HepG2 (cell line): ENCODE data around the gene TRH. TPM values are rescaled to one million over a fixed set of nuclear protein-coding genes. Genes with fewer than 3 reads are reported as not detected.
A peak's percentile ranks its signal among the peaks of the same experiment; 100 is the strongest.

ENCODE experiments used
- FOXA3 ChIP-seq: IDR thresholded peaks from 2 replicates; pipeline ENCODE4 v1.6.1; 2016; ENCODE audit warnings: missing genetic modification reagents, missing compliant biosample characterization
- GATAD2A ChIP-seq: IDR thresholded peaks from 2 replicates; pipeline ENCODE4 v1.6.1; 2016
- GZF1 ChIP-seq: sonication (generic); formaldehyde crosslinking; IDR thresholded peaks from 2 replicates; pipeline ENCODE4 v1.5.1; 2020; ENCODE audit warnings: mild to moderate bottlenecking, missing genetic modification reagents
- HMG20A ChIP-seq: IDR thresholded peaks from 2 replicates; pipeline ENCODE4 v1.6.1; 2016; ENCODE audit warnings: borderline replicate concordance
- IRF2 ChIP-seq: IDR thresholded peaks from 2 replicates; pipeline ENCODE4 v1.6.1; 2018; ENCODE audit warnings: missing genetic modification reagents, missing compliant biosample characterization
- KDM2A ChIP-seq: sonication (generic); formaldehyde crosslinking; IDR thresholded peaks from 2 replicates; pipeline ENCODE4 v1.4.0; 2020; ENCODE audit warnings: low read depth, missing genetic modification reagents, borderline replicate concordance
- KDM6A ChIP-seq: IDR thresholded peaks from 2 replicates; pipeline ENCODE4 v1.6.1; 2016; ENCODE audit warnings: low read depth
- KLF12 ChIP-seq: sonication (generic); formaldehyde crosslinking; IDR thresholded peaks from 2 replicates; pipeline ENCODE4 v1.4.0; 2020; ENCODE audit warnings: missing genetic modification reagents, borderline replicate concordance
- KLF16 ChIP-seq, 2 experiments: sonication (generic) in 1 of 2; formaldehyde crosslinking in 1 of 2; IDR thresholded peaks; 2 replicates each; pipeline versions ENCODE4 v1.6.1 to v1.8.0; 2016 to 2023; ENCODE audit warnings: missing genetic modification reagents in 2 of 2, missing compliant biosample characterization in 1 of 2
- KLF6 ChIP-seq: IDR thresholded peaks from 2 replicates; pipeline ENCODE4 v1.8.0; 2016; ENCODE audit warnings: missing biosample characterization, missing genetic modification reagents
- MTF2 ChIP-seq: sonication (generic); formaldehyde crosslinking; IDR thresholded peaks from 2 replicates; pipeline ENCODE4 v1.5.0; 2020; ENCODE audit warnings: missing genetic modification reagents, borderline replicate concordance
- NR2F2 ChIP-seq: IDR thresholded peaks from 2 replicates; pipeline ENCODE4 v1.6.1; 2012; ENCODE audit warnings: low read depth, inconsistent platforms, borderline replicate concordance
- RAD21 ChIP-seq: fragments of 450-650 bp; formaldehyde crosslinking; IDR thresholded peaks from 2 replicates; pipeline ENCODE4 v1.5.0; 2020; ENCODE audit warnings: mild to moderate bottlenecking
- SAP130 ChIP-seq: IDR thresholded peaks from 2 replicates; pipeline ENCODE4 v1.6.1; 2016; ENCODE audit warnings: low read depth
- STAG1 ChIP-seq: sonication (generic); formaldehyde crosslinking; IDR thresholded peaks from 2 replicates; pipeline ENCODE4 v1.4.0; 2020; ENCODE audit warnings: missing genetic modification reagents
- TOPORS ChIP-seq: sonication (generic); formaldehyde crosslinking; IDR thresholded peaks from 2 replicates; pipeline ENCODE4 v1.8.0; 2023; ENCODE audit warnings: mild to moderate bottlenecking, missing genetic modification reagents
- ZKSCAN1 ChIP-seq: fragments of 150-350 bp; IDR thresholded peaks from 2 replicates; pipeline ENCODE4 v1.6.1; 2014; ENCODE audit warnings: low read length
- ZNF672 ChIP-seq: sonication (generic); formaldehyde crosslinking; IDR thresholded peaks from 2 replicates; pipeline ENCODE4 v1.8.1; 2022; ENCODE audit warnings: missing genetic modification reagents
- ZNF83 ChIP-seq: sonication (generic); formaldehyde crosslinking; IDR thresholded peaks from 2 replicates; pipeline ENCODE4 v1.4.0; 2020; ENCODE audit warnings: missing genetic modification reagents, mild to moderate bottlenecking, borderline replicate concordance
- ZSCAN31 ChIP-seq: sonication (generic); formaldehyde crosslinking; IDR thresholded peaks from 2 replicates; pipeline ENCODE4 v1.5.0; 2020; ENCODE audit warnings: low read depth, mild to moderate bottlenecking, missing genetic modification reagents
- polyA plus RNA-seq, 8 experiments: library from polyadenylated mRNA; depleted of rRNA in 3 of 8; stranded (reverse) in 7 of 8; unstranded in 1 of 8; fragments of >200 nt; fragmentation: Illumina TruSeq in 4 of 8; extraction: Trizol in 4 of 8; gene quantifications; 2 replicates each; pipeline versions ENCODE4 v1.2.1 to v1.2.3, GENCODE V29; 2011 to 2016; ENCODE audit warnings: low read depth in 4 of 8, missing spikeins in 1 of 8, mixed read lengths in 1 of 8; ENCODE audit not compliant: insufficient read depth in 1 of 8
- total RNA-seq, 5 experiments: library from RNA; depleted of rRNA; stranded (reverse); fragments of >200 nt; fragmentation: Illumina TruSeq; extraction: Trizol; gene quantifications; 2 replicates each; pipeline ENCODE4 v1.2.3, GENCODE V29; 2016; ENCODE audit warnings: low read depth in 1 of 5
- TF ChIP-seq, protein P1 (sequence below): sonication (generic); formaldehyde crosslinking; IDR thresholded peaks from 2 replicates; pipeline ENCODE4 v1.4.0; 2020; ENCODE audit warnings: missing genetic modification reagents, borderline replicate concordance
- TF ChIP-seq, protein P2 (sequence below): sonication (generic); formaldehyde crosslinking; IDR thresholded peaks from 2 replicates; pipeline ENCODE4 v1.8.1; 2023; ENCODE audit warnings: missing genetic modification reagents, inconsistent platforms, borderline replicate concordance
- TF ChIP-seq, protein P3 (sequence below), 2 experiments: sonication (generic) in 1 of 2; formaldehyde crosslinking in 1 of 2; IDR thresholded peaks; 2 replicates each; pipeline versions ENCODE4 v1.4.0 to v1.6.1; 2018 to 2020; ENCODE audit warnings: missing genetic modification reagents in 2 of 2, borderline replicate concordance in 1 of 2, low read depth in 1 of 2, mild to moderate bottlenecking in 1 of 2, missing biosample characterization in 1 of 2

The TRH gene
- total and polyA plus RNA-seq, 2 of the 13 experiments (the other 11 are each of a cell fraction or from before 2014, with no cell fraction given): not detected

DNA sequence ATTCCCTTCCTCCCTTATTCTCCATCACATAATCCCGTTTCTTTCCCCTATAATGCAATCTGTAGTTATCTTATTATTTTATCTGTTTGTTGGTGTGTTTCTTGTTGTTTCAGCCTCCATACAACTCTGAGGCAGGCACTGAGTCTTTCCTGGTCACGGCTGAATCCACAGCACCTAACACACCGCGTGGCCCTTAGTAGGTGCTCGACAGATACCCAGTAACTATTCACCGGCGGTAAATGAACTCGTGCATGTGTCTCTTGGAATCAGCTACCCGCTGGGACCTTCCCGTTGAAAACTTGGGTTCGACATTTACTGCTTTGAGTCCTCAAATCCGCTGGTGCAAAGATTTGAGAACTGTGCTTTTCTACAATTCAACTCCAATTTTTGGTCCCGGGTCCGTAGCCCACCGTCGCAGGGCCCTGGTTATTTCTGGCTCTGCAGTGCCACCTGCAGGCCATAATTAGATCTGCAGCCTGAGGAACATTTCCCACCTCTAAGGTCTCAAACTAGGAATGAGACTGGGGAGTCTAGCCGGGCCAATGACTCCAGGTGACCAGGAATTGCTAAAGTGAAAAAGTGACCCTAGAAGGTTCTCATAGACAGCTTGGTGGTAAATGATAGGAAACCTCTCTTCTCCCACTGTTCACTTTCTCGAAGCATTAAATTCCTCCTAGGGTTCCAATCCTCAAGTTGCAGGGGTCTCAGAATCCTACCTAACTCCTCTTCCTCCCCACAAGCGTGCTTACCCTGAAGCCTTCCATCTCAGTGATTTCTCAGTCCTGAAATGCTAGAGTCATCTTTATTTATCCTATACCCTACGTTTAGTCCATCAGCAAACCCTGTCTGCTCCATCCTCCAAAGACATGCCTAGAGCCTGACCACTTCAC lies 40.0 kb upstream of the TRH start (continued):
- TF ChIP-seq, protein P1, sequence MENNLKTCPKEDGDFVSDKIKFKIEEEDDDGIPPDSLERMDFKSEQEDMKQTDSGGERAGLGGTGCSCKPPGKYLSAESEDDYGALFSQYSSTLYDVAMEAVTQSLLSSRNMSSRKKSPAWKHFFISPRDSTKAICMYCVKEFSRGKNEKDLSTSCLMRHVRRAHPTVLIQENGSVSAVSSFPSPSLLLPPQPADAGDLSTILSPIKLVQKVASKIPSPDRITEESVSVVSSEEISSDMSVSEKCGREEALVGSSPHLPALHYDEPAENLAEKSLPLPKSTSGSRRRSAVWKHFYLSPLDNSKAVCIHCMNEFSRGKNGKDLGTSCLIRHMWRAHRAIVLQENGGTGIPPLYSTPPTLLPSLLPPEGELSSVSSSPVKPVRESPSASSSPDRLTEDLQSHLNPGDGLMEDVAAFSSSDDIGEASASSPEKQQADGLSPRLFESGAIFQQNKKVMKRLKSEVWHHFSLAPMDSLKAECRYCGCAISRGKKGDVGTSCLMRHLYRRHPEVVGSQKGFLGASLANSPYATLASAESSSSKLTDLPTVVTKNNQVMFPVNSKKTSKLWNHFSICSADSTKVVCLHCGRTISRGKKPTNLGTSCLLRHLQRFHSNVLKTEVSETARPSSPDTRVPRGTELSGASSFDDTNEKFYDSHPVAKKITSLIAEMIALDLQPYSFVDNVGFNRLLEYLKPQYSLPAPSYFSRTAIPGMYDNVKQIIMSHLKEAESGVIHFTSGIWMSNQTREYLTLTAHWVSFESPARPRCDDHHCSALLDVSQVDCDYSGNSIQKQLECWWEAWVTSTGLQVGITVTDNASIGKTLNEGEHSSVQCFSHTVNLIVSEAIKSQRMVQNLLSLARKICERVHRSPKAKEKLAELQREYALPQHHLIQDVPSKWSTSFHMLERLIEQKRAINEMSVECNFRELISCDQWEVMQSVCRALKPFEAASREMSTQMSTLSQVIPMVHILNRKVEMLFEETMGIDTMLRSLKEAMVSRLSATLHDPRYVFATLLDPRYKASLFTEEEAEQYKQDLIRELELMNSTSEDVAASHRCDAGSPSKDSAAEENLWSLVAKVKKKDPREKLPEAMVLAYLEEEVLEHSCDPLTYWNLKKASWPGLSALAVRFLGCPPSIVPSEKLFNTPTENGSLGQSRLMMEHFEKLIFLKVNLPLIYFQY (CRISPR knock-in tag): 0 out of 2 replicates have a peak, but pooled peaks have one; percentile 35
- TF ChIP-seq KLF6 (CRISPR knock-in tag) (no peak), HMG20A (CRISPR knock-in tag) (0 out of 2 replicates have a peak, but pooled peaks have one; percentile 14), GZF1 (CRISPR knock-in tag) (no peak), ZNF83 (CRISPR knock-in tag) (no peak), KLF16 (CRISPR knock-in tag; IDR thresholded peaks at IDR 0.05) (0 out of 4 replicates have a peak, but pooled peaks of 1 of the 2 experiments have one; percentile 31), GATAD2A (CRISPR knock-in tag) (peak; percentile 24; the same call in 1 of the 2 replicates), NR2F2 (no peak), ZKSCAN1 (peak; percentile 71), TOPORS (CRISPR knock-in tag) (0 out of 2 replicates have a peak, but pooled peaks have one; percentile 23), ZNF672 (CRISPR knock-in tag) (no peak), ZSCAN31 (CRISPR knock-in tag) (no peak), STAG1 (peak; percentile 83), KDM6A (CRISPR knock-in tag) (no peak), MTF2 (CRISPR knock-in tag) (no peak), KLF12 (CRISPR knock-in tag) (no peak), RAD21 (CRISPR knock-in tag) (peak; percentile 77), KDM2A (CRISPR knock-in tag) (peak; percentile 44; the same call in 1 of the 2 replicates), IRF2 (peak; percentile 38; the same call in 1 of the 2 replicates), FOXA3 (CRISPR knock-in tag) (no peak), SAP130 (CRISPR knock-in tag) (peak; percentile 11; the same call in 1 of the 2 replicates)
- TF ChIP-seq, protein P2, sequence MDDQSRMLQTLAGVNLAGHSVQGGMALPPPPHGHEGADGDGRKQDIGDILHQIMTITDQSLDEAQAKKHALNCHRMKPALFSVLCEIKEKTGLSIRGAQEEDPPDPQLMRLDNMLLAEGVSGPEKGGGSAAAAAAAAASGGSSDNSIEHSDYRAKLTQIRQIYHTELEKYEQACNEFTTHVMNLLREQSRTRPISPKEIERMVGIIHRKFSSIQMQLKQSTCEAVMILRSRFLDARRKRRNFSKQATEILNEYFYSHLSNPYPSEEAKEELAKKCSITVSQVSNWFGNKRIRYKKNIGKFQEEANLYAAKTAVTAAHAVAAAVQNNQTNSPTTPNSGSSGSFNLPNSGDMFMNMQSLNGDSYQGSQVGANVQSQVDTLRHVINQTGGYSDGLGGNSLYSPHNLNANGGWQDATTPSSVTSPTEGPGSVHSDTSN (CRISPR knock-in tag): no peak
- TF ChIP-seq, protein P3, sequence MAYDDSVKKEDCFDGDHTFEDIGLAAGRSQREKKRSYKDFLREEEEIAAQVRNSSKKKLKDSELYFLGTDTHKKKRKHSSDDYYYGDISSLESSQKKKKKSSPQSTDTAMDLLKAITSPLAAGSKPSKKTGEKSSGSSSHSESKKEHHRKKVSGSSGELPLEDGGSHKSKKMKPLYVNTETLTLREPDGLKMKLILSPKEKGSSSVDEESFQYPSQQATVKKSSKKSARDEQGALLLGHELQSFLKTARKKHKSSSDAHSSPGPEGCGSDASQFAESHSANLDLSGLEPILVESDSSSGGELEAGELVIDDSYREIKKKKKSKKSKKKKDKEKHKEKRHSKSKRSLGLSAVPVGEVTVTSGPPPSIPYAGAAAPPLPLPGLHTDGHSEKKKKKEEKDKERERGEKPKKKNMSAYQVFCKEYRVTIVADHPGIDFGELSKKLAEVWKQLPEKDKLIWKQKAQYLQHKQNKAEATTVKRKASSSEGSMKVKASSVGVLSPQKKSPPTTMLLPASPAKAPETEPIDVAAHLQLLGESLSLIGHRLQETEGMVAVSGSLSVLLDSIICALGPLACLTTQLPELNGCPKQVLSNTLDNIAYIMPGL (CRISPR knock-in tag; IDR thresholded peaks at IDR 0.05; ENCODE audit: borderline replicate concordance in 1 of 2, low read depth in 1 of 2): peak; percentile 19 to 25; a peak in 1 of 4 replicates
